BE2C (cell line): ENCODE results near the gene ZNF568.

ENCODE experiments used
- DNase-seq: peaks from one replicate; pipeline ENCODE4 v3.0.0-alpha.2; 2020
- H3K27me3 ChIP-seq: fragments of 250-450 bp; sonication (Bioruptor Pico); 2 replicates; pipeline ENCODE4 v1.5.1; 2020; ENCODE audit warnings: mild to moderate bottlenecking
- H3K36me3 ChIP-seq: fragments of 250-450 bp; sonication (Bioruptor Pico); 2 replicates; pipeline ENCODE4 v1.5.1; 2020; ENCODE audit warnings: mild to moderate bottlenecking
- H3K4me1 ChIP-seq: fragments of 250-450 bp; sonication (Bioruptor Pico); 2 replicates; pipeline ENCODE4 v1.5.1; 2020
- H3K4me3 ChIP-seq: 2 replicates; pipeline ENCODE4 v1.5.1; 2011; ENCODE audit warnings: low read depth, low read length
- H3K9me3 ChIP-seq: fragments of 250-450 bp; sonication (Bioruptor Pico); 2 replicates; pipeline ENCODE4 v1.5.1; 2020
- TF ChIP-seq, protein P1 (sequence below): IDR thresholded peaks from 2 replicates; pipeline ENCODE4 v1.5.1; 2012; ENCODE audit warnings: mild to moderate bottlenecking, low read depth, low read length

The ZNF568 gene

GRCh38 chr19:36987091-36987490 is 71.0 kb downstream of the ZNF568 start:
- no peaks in the 10 kb centered on the region for H3K27me3 ChIP-seq
- H3K9me3 ChIP-seq, result no peaks in the 10 kb centered on the region
- no peaks in the 10 kb centered on the region for H3K36me3 ChIP-seq
- H3K4me3 ChIP-seq, result no peak overlapping the region
- TF ChIP-seq, protein P1, sequence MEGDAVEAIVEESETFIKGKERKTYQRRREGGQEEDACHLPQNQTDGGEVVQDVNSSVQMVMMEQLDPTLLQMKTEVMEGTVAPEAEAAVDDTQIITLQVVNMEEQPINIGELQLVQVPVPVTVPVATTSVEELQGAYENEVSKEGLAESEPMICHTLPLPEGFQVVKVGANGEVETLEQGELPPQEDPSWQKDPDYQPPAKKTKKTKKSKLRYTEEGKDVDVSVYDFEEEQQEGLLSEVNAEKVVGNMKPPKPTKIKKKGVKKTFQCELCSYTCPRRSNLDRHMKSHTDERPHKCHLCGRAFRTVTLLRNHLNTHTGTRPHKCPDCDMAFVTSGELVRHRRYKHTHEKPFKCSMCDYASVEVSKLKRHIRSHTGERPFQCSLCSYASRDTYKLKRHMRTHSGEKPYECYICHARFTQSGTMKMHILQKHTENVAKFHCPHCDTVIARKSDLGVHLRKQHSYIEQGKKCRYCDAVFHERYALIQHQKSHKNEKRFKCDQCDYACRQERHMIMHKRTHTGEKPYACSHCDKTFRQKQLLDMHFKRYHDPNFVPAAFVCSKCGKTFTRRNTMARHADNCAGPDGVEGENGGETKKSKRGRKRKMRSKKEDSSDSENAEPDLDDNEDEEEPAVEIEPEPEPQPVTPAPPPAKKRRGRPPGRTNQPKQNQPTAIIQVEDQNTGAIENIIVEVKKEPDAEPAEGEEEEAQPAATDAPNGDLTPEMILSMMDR, result no peak
- no peak for DNase-seq
- H3K4me1 ChIP-seq, result no peaks in the 10 kb centered on the region

DNA sequence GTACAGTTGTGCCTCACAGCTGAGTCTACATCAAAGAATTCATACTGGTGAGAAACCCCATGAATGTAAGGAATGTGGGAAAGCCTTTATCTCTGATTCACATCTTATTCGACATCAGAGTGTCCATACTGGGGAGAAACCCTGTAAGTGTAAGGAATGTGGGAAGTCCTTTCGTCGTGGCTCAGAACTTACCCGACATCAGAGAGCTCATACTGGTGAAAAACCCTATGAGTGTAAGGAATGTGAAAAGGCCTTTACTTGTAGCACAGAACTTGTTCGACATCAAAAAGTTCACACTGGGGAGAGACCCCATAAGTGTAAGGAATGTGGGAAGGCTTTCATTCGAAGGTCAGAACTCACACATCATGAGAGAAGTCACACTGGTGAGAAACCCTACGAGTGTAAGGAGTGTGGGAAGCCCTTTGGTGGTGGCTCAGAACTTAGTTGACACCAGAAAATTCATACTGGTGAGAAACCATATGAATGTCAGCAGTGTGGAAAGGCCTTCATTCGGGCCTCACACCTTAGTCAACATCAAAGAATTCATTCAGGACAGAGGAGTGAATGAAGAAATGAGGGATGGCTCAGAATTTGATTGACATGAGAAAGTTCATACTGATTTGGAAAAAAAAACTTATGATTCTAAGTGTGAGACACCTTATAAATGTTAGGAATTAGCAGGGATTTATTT is 81.2 kb downstream of the ZNF568 start:
- no peak overlapping the region for H3K4me3 ChIP-seq
- no peaks in the 10 kb centered on the region for H3K4me1 ChIP-seq
- H3K9me3 ChIP-seq, result no peaks in the 10 kb centered on the region
- TF ChIP-seq, protein P1, result no peak
- no peaks in the 10 kb centered on the region for H3K36me3 ChIP-seq
- H3K27me3 ChIP-seq, result no peaks in the 10 kb centered on the region
- DNase-seq, result no peak

- H3K36me3 ChIP-seq, result no peaks in the 10 kb centered on the region
- no peak overlapping the region for H3K4me3 ChIP-seq
- H3K4me1 ChIP-seq, result no peaks in the 10 kb centered on the region
- TF ChIP-seq, protein P1, result no peak
- no peaks in the 10 kb centered on the region for H3K9me3 ChIP-seq
- no peak for DNase-seq
- no peaks in the 10 kb centered on the region for H3K27me3 ChIP-seq
These were observed 81.7 kb downstream of the ZNF568 start for GRCh38 chr19:36997843-36998235.

DNA sequence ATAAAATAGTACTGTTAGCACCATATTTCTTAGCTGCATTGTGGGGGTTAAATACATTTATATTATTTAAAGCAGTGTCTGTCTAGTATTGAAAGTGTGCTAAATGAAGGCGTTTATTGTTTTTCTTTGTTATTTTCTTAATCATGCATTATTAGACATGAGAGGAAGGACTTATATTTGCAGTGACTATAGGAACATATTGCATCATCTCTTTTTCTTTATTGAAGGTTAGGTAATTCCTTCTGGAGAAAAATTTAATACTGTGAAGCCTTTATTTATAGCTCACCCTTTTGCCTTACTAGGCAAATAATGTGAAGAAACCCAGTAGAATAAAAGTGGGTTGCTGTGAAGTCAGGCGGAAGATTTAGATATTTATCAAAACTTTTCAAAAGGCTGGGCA is 83.2 kb downstream of the ZNF568 start:
- TF ChIP-seq, protein P1, result no peak
- Histone ChIP-seq H3K4me1 (no peaks in the 10 kb centered on the region), H3K27me3 (no peaks in the 10 kb centered on the region), H3K9me3 (no peaks in the 10 kb centered on the region), H3K36me3 (no peaks in the 10 kb centered on the region), H3K4me3 (no peak overlapping the region)
- no peak for DNase-seq

DNA sequence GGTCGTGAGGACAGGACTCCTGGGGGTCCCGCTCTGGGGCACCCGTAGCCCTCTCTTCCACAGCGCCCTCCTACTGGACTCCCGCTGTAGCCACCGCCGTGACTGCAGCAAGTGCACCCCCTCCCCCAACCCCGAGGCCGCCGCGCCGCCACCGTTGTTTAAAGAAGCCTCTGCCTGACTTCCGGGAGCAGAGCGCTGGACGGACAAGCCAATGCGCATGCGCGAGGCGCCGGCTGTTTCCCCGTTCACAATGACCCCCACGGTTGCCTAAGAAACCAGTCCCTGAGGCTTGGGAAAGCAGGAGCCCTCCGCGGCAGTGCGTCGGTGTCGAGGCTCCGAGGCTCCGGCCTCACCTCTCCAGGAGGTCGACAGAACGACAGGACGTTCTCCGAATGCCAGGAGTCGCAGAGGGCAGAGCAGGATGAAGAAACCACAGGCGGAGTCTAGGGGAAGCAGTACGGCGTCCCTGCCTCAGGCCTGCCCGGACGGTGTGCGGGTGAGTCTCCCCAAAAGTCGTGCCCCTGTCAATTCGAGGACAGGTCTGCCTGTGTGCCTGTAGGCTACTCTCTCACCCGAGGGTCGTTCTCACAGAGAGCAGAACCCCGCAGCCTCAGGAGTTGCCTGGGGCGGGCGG is 91.6 kb downstream of the ZNF568 start:
- TF ChIP-seq, protein P1, result no peak
- Histone ChIP-seq H3K9me3 (peaks cover 3% of the 10 kb centered on the region; the same call in 1 of the 2 replicates), H3K27me3 (no peaks in the 10 kb centered on the region), H3K4me1 (no peaks in the 10 kb centered on the region), H3K36me3 (no peaks in the 10 kb centered on the region), H3K4me3 (no peak overlapping the region)
- no peak for DNase-seq

GRCh38 chr19:37009871-37010270 is 93.7 kb downstream of the ZNF568 start:
- H3K36me3 ChIP-seq, result no peaks in the 10 kb centered on the region
- H3K27me3 ChIP-seq, result no peaks in the 10 kb centered on the region
- H3K4me1 ChIP-seq, result no peaks in the 10 kb centered on the region
- H3K9me3 ChIP-seq, result peaks cover 3% of the 10 kb centered on the region; the same call in 1 of the 2 replicates
- H3K4me3 ChIP-seq, result no peak overlapping the region
- no peak for DNase-seq
- TF ChIP-seq, protein P1, result no peak
